Measurements from ENCODE around the gene PIK3R4.

Gene PIK3R4

DNA sequence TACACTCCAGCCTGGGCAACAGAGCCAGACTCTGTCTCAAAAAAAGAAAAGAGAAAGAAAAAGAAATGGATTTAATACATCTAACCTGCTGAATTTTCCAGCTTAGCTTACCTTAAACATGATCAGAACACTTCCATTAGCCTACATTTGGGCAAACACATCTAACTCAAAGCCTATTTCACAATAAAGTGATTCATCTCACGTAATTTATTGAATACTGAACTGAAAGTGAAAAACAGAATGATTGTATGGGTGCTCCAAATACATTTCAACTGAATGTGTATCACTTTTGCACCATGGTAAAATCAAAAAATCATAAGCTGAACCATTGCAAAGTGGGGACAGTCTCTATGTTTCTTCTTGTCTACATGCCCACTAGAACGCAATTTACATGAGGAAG is 9.0 kb downstream of the PIK3R4 start:
- H2AFZ ChIP-seq (ENCODE audit: low read depth, low read length, severe bottlenecking) = no peak overlapping the region
- no peaks in the 10 kb centered on the region for H3K9me3 ChIP-seq (ENCODE audit: insufficient read depth, low read length)
- H4K20me1 ChIP-seq (ENCODE audit: low read depth, low read length) = no peaks in the 10 kb centered on the region
- no peaks in the 10 kb centered on the region for H3F3A ChIP-seq (ENCODE audit: insufficient read depth)
- H3K79me2 ChIP-seq (ENCODE audit: insufficient read depth, low read length) = peaks cover 48% of the 10 kb centered on the region
- no peak overlapping the region for H3K9ac ChIP-seq (ENCODE audit: low read length)
- peaks cover 13% of the 10 kb centered on the region; the same call in 1 of the 2 replicates for H3K36me3 ChIP-seq (ENCODE audit: low read length)
- no peaks in the 10 kb centered on the region for H3K27me3 ChIP-seq (ENCODE audit: low read length)
- no peak overlapping the region for H3K27ac ChIP-seq (ENCODE audit: low read depth, low read length)
- TF ChIP-seq EZH2phosphoT487 (conservative IDR thresholded peaks at IDR 0.05; ENCODE audit: low read length) = no peak
- no peak for TF ChIP-seq CTCF (IDR thresholded peaks at IDR 0.05; ENCODE audit: insufficient read depth, low read length, poor library complexity, severe bottlenecking)
- no peaks in the 10 kb centered on the region for H3K9me2 ChIP-seq (replicated peaks; ENCODE audit: insufficient read depth, low read length)
- H3K4me2 ChIP-seq (ENCODE audit: low read depth, low read length, poor library complexity, severe bottlenecking) = no peak overlapping the region
- no peak overlapping the region for H3K4me3 ChIP-seq (ENCODE audit: insufficient read depth, low read length, poor library complexity, severe bottlenecking)

- Histone ChIP-seq H3K79me2 (ENCODE audit: insufficient read depth, low read length) (peaks cover 17% of the 10 kb centered on the region), H3F3A (ENCODE audit: insufficient read depth) (no peaks in the 10 kb centered on the region), H3K9me2 (replicated peaks; ENCODE audit: insufficient read depth, low read length) (no peaks in the 10 kb centered on the region), H3K36me3 (ENCODE audit: low read length) (peaks cover 9% of the 10 kb centered on the region; the same call in 1 of the 2 replicates), H3K4me2 (ENCODE audit: low read depth, low read length, poor library complexity, severe bottlenecking) (no peak overlapping the region), H4K20me1 (ENCODE audit: low read depth, low read length) (no peaks in the 10 kb centered on the region), H3K27me3 (ENCODE audit: low read length) (no peaks in the 10 kb centered on the region), H3K4me3 (ENCODE audit: insufficient read depth, low read length, poor library complexity, severe bottlenecking) (no peak overlapping the region), H3K9me3 (ENCODE audit: insufficient read depth, low read length) (no peaks in the 10 kb centered on the region), H3K27ac (ENCODE audit: low read depth, low read length) (no peak overlapping the region), H3K9ac (ENCODE audit: low read length) (no peak overlapping the region), H2AFZ (ENCODE audit: low read depth, low read length, severe bottlenecking) (no peak overlapping the region)
- TF ChIP-seq CTCF (IDR thresholded peaks at IDR 0.05; ENCODE audit: insufficient read depth, low read length, poor library complexity, severe bottlenecking) (no peak), EZH2phosphoT487 (conservative IDR thresholded peaks at IDR 0.05; ENCODE audit: low read length) (no peak)
Measured at GRCh38 chr3:130733236-130733875, 13.3 kb downstream of the PIK3R4 start.

DNA sequence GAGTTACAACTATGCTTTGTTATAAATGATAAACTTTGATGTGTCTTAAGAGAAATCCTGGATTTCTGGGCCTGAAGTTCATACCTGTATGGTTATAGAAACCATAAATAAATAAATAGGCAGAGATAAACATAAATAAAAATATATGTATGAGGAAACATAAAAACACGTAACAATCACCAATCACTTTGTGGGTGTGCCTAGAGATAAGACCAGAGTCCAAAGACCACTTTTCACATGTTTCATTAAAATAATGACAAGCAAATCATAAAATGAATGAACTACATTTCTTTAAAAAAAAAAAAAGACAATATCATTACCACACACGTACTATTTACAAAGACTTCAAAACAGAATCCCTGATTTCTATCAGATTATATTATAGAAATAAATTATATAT is 14.1 kb downstream of the PIK3R4 start:
- no peaks in the 10 kb centered on the region for H3F3A ChIP-seq (ENCODE audit: insufficient read depth)
- H3K79me2 ChIP-seq (ENCODE audit: insufficient read depth, low read length) = peaks cover 9% of the 10 kb centered on the region
- no peak for TF ChIP-seq EZH2phosphoT487 (conservative IDR thresholded peaks at IDR 0.05; ENCODE audit: low read length)
- TF ChIP-seq CTCF (IDR thresholded peaks at IDR 0.05; ENCODE audit: insufficient read depth, low read length, poor library complexity, severe bottlenecking) = no peak
- no peak overlapping the region for H3K4me2 ChIP-seq (ENCODE audit: low read depth, low read length, poor library complexity, severe bottlenecking)
- H3K9ac ChIP-seq (ENCODE audit: low read length) = no peak overlapping the region
- H2AFZ ChIP-seq (ENCODE audit: low read depth, low read length, severe bottlenecking) = no peak overlapping the region
- no peaks in the 10 kb centered on the region for H3K9me3 ChIP-seq (ENCODE audit: insufficient read depth, low read length)
- H3K4me3 ChIP-seq (ENCODE audit: insufficient read depth, low read length, poor library complexity, severe bottlenecking) = no peak overlapping the region
- no peak overlapping the region for H3K27ac ChIP-seq (ENCODE audit: low read depth, low read length)
- no peaks in the 10 kb centered on the region for H3K27me3 ChIP-seq (ENCODE audit: low read length)
- peaks cover 16% of the 10 kb centered on the region; the same call in 1 of the 2 replicates for H3K36me3 ChIP-seq (ENCODE audit: low read length)
- H4K20me1 ChIP-seq (ENCODE audit: low read depth, low read length) = no peaks in the 10 kb centered on the region
- no peaks in the 10 kb centered on the region for H3K9me2 ChIP-seq (replicated peaks; ENCODE audit: insufficient read depth, low read length)
